ENCODE measurements around the gene ZNF341.

GRCh38 chr20:33791021-33791420, 59.2 kb downstream of the ZNF341 start:
- TF ChIP-seq CTCF (IDR thresholded peaks at IDR 0.05) (no peak), POLR2AphosphoS5 (IDR thresholded peaks at IDR 0.05; ENCODE audit: low read depth, low read length) (no peak)
